Smooth muscle cell (in vitro differentiated cells): Measurements from ENCODE around the gene NPR1. TPM values are rescaled to one million over a fixed set of nuclear protein-coding genes. Genes with fewer than 3 reads are reported as not detected.

Experiments used
- DNase-seq: peaks from one replicate; lab custom pipeline; 2025; ENCODE audit not compliant: unreplicated experiment; lab: John Stamatoyannopoulos, UW
- H2AFZ ChIP-seq: fragments of 200-600 bp; sonication (generic); 2 replicates; pipeline ENCODE4 v1.6.0; 2016; ENCODE audit warnings: antibody characterized with exemption, low read depth, mild to moderate bottlenecking
- H3F3A ChIP-seq: fragments of 200-600 bp; sonication (generic); 2 replicates; pipeline ENCODE4 v1.6.0; 2017; ENCODE audit warnings: antibody characterized with exemption, low read depth
- H3K27ac ChIP-seq: fragments of 200-600 bp; sonication (generic); 2 replicates; pipeline ENCODE4 v1.5.1; 2016; ENCODE audit warnings: low read depth, mild to moderate bottlenecking
- H3K27me3 ChIP-seq: fragments of 200-600 bp; sonication (generic); 2 replicates; pipeline ENCODE4 v1.6.1; 2016; ENCODE audit warnings: low read depth, mild to moderate bottlenecking
- H3K36me3 ChIP-seq: fragments of 200-600 bp; sonication (generic); 2 replicates; pipeline ENCODE4 v1.5.1; 2016; ENCODE audit warnings: low read depth
- H3K4me1 ChIP-seq: fragments of 200-600 bp; sonication (generic); 2 replicates; pipeline ENCODE4 v1.5.1; 2016; ENCODE audit warnings: low read depth
- H3K4me2 ChIP-seq: fragments of 200-600 bp; sonication (generic); 2 replicates; pipeline ENCODE4 v1.6.0; 2016; ENCODE audit warnings: mild to moderate bottlenecking
- H3K4me3 ChIP-seq: fragments of 200-600 bp; sonication (generic); 2 replicates; pipeline ENCODE4 v1.5.1; 2016; ENCODE audit warnings: mild to moderate bottlenecking
- H3K79me2 ChIP-seq: fragments of 200-600 bp; sonication (generic); 2 replicates; pipeline ENCODE4 v1.6.0; 2016; ENCODE audit warnings: low read depth, mild to moderate bottlenecking
- H3K9ac ChIP-seq: fragments of 200-600 bp; sonication (generic); 2 replicates; pipeline ENCODE4 v1.6.0; 2016; ENCODE audit warnings: low read depth
- H3K9me3 ChIP-seq: fragments of 200-600 bp; sonication (generic); replicated peaks from 2 replicates; pipeline ENCODE4 v1.5.1; 2016; ENCODE audit warnings: low read depth
- H4K20me1 ChIP-seq: fragments of 200-600 bp; sonication (generic); 2 replicates; pipeline ENCODE4 v1.6.0; 2016; ENCODE audit warnings: low read depth
- CTCF ChIP-seq: fragments of 200-600 bp; sonication (generic); IDR thresholded peaks from 2 replicates; pipeline ENCODE4 v1.5.1; 2017; ENCODE audit warnings: borderline replicate concordance, mild to moderate bottlenecking, antibody characterized with exemption; ENCODE audit not compliant: insufficient read depth, poor library complexity, severe bottlenecking
- WGBS: methylation state at CpG from one replicate; pipeline ENCODE4 v1.1.7; 2016; ENCODE audit warnings: low lambda C conversion rate; 5-methylcytosine and 5-hydroxymethylcytosine counted together
- polyA plus RNA-seq: library from polyadenylated mRNA; unstranded; fragments of >200 nt; fragmentation: Nextera tagmentation; extraction: Ambion mirVana; gene quantifications from 2 replicates; pipeline ENCODE4 v1.2.1, GENCODE V29; 2016
- total RNA-seq: library from RNA; depleted of rRNA; stranded (reverse); fragments of >200 nt; gene quantifications from 2 replicates; pipeline ENCODE4 v1.2.3, GENCODE V29; 2014

Gene NPR1
- total and polyA plus RNA-seq, 2 experiments from 2014 or later: 0.24 to 0.54 TPM

GRCh38 chr1:153680120-153680403 is 1.6 kb downstream of the NPR1 start:
- Histone ChIP-seq H4K20me1 (no peaks in the 10 kb centered on the region), H3F3A (no peaks in the 10 kb centered on the region), H3K4me2 (no peak overlapping the region), H3K9me3 (no peaks in the 10 kb centered on the region), H3K79me2 (no peaks in the 10 kb centered on the region), H3K4me1 (peaks cover 17% of the 10 kb centered on the region), H2AFZ (no peak overlapping the region), H3K4me3 (peak overlapping the region; percentile 52), H3K27ac (no peak overlapping the region), H3K27me3 (peaks cover 39% of the 10 kb centered on the region), H3K36me3 (no peaks in the 10 kb centered on the region), H3K9ac (no peak overlapping the region)
- DNase-seq: no peak
- WGBS: no CpG with 5 or more reads among the region's 10 CpGs
- no peak for TF ChIP-seq CTCF

- H3F3A ChIP-seq: no peaks in the 10 kb centered on the region
- H4K20me1 ChIP-seq: no peaks in the 10 kb centered on the region
- peaks cover 39% of the 10 kb centered on the region for H3K27me3 ChIP-seq
Observed at GRCh38 chr1:153682730-153683129, 4.2 kb downstream of the NPR1 start.

GRCh38 chr1:153683854-153684253 is 5.4 kb downstream of the NPR1 start:
- H3K9ac ChIP-seq: no peak overlapping the region
- no peak overlapping the region for H3K4me2 ChIP-seq
- H3K79me2 ChIP-seq: no peaks in the 10 kb centered on the region
- no peak overlapping the region for H2AFZ ChIP-seq
- no peaks in the 10 kb centered on the region for H4K20me1 ChIP-seq
- H3K27me3 ChIP-seq: peaks cover 28% of the 10 kb centered on the region
- H3K9me3 ChIP-seq: no peaks in the 10 kb centered on the region
- H3K4me1 ChIP-seq: peaks cover 7% of the 10 kb centered on the region
- no peak overlapping the region for H3K27ac ChIP-seq
- no peak for DNase-seq
- no peaks in the 10 kb centered on the region for H3F3A ChIP-seq
- WGBS: 96% methylated on average over 5 of the region's 5 CpGs
- H3K4me3 ChIP-seq: no peak overlapping the region
- TF ChIP-seq CTCF: no peak
- H3K36me3 ChIP-seq: no peaks in the 10 kb centered on the region

More at GRCh38 chr1:153682730-153683129, 4.2 kb downstream of the NPR1 start:
- WGBS: 87% methylated on average over 7 of the region's 7 CpGs
- DNase-seq: no peak
- no peaks in the 10 kb centered on the region for H3K9me3 ChIP-seq
- no peak overlapping the region for H3K4me2 ChIP-seq
- no peak for TF ChIP-seq CTCF
- no peaks in the 10 kb centered on the region for H3K36me3 ChIP-seq
- H3K4me3 ChIP-seq: no peak overlapping the region
- no peak overlapping the region for H2AFZ ChIP-seq
- peaks cover 17% of the 10 kb centered on the region for H3K4me1 ChIP-seq
- H3K79me2 ChIP-seq: no peaks in the 10 kb centered on the region
- H3K9ac ChIP-seq: no peak overlapping the region
- no peak overlapping the region for H3K27ac ChIP-seq

- 94% methylated on average over 12 of the region's 12 CpGs for WGBS
- TF ChIP-seq CTCF: no peak
- Histone ChIP-seq H3K9me3 (no peaks in the 10 kb centered on the region), H4K20me1 (no peaks in the 10 kb centered on the region), H3K36me3 (no peaks in the 10 kb centered on the region), H3K27ac (no peak overlapping the region), H3K4me2 (no peak overlapping the region), H3K9ac (no peak overlapping the region), H3K79me2 (no peaks in the 10 kb centered on the region), H3K4me3 (no peak overlapping the region), H3F3A (no peaks in the 10 kb centered on the region), H3K27me3 (peaks cover 18% of the 10 kb centered on the region), H3K4me1 (no peaks in the 10 kb centered on the region), H2AFZ (no peak overlapping the region)
- DNase-seq: no peak
Observed at GRCh38 chr1:153684892-153685291, 6.4 kb downstream of the NPR1 start.
